ENCODE measurements around the gene ALDH9A1. TPM values are rescaled to one million over a fixed set of nuclear protein-coding genes. Genes with fewer than 3 reads are reported as not detected.
"Not testable (repeated sequence)": the region's sequence is repeated elsewhere in the genome, so short reads cannot be mapped to it uniquely, and the experiment has no call there.

The ALDH9A1 gene
- total RNA-seq, 2 experiments from 2014 or later = 43.9 to 45.2 TPM

DNA sequence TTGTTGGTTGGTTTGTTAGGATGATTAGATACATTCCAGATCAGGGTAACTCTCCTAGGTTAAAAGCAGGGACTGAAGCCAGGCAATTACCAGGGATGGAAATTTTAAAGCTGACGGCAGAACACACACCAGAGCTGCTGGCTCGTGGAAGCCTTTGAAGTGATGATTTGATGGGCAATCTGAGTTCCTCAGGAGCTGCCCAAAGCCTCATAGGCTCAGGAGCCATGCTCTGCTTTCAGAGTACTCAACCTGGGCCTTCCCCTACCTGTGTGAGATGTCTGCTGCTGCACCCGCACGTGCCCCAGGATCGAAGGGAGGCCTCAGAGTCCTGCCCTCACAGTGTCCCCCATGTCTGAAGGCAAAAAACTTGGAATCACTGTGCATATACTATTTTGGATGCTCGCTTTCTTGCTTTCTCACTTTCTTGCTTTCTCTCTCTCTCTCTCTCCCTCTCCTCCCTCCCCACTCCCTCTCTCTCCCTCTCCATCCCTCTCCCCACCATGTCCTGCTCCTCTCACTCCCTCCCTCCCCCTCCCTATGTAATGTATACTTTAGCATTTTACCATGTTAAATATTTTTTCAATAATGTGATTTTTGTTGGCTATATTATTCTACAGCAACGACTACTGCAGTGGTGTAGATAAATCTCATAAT, 49.3 kb downstream of the ALDH9A1 start:
- peaks cover 21% of the 10 kb centered on the region for H3K4me1 Mint-ChIP-seq

GRCh38 chr1:165647970-165648369, 50.4 kb downstream of the ALDH9A1 start:
- ATAC-seq (no peak), DNase-seq (no peak)
- CTCF ChIA-PET = interaction anchor here (1.5 kb wide), 1 partner anchor 10 kb away, joined by 3 read pairs; no protein-coding TSS in a partner anchor
- H3K36me3 Mint-ChIP-seq = peaks cover 8% of the 10 kb centered on the region
- H3K4me1 Mint-ChIP-seq = peaks cover 22% of the 10 kb centered on the region
- H3K9me3 Mint-ChIP-seq (ENCODE audit: low read depth) = no peaks in the 10 kb centered on the region
- no peak overlapping the region for H3K27ac Mint-ChIP-seq
- H3K4me3 Mint-ChIP-seq = no peak overlapping the region
- no peaks in the 10 kb centered on the region for H3K27me3 Mint-ChIP-seq

More for the DNA sequence above, 49.3 kb downstream of the ALDH9A1 start:
- ATAC-seq = no peak
- peak; percentile 31 for DNase-seq
- Mint-ChIP-seq H3K27ac (no peak overlapping the region), H3K36me3 (peaks cover 11% of the 10 kb centered on the region), H3K4me3 (no peak overlapping the region), H3K9me3 (ENCODE audit: low read depth) (no peaks in the 10 kb centered on the region), H3K27me3 (no peaks in the 10 kb centered on the region)
- CTCF ChIA-PET = interaction anchor here (1.5 kb wide), 1 partner anchor 11 kb away, joined by 3 read pairs; no protein-coding TSS in a partner anchor

- H3K36me3 Mint-ChIP-seq = peaks cover 8% of the 10 kb centered on the region
- peak; percentile 28 for DNase-seq
- CTCF ChIA-PET = no interaction called here
- no peak for ATAC-seq
- H3K27ac Mint-ChIP-seq = no peak overlapping the region
- H3K9me3 Mint-ChIP-seq (ENCODE audit: low read depth) = no peaks in the 10 kb centered on the region
- no peak overlapping the region for H3K4me3 Mint-ChIP-seq
- H3K4me1 Mint-ChIP-seq = peaks cover 22% of the 10 kb centered on the region
- H3K27me3 Mint-ChIP-seq = no peaks in the 10 kb centered on the region
These were observed 50.8 kb downstream of the ALDH9A1 start for GRCh38 chr1:165647517-165647916.

DNA sequence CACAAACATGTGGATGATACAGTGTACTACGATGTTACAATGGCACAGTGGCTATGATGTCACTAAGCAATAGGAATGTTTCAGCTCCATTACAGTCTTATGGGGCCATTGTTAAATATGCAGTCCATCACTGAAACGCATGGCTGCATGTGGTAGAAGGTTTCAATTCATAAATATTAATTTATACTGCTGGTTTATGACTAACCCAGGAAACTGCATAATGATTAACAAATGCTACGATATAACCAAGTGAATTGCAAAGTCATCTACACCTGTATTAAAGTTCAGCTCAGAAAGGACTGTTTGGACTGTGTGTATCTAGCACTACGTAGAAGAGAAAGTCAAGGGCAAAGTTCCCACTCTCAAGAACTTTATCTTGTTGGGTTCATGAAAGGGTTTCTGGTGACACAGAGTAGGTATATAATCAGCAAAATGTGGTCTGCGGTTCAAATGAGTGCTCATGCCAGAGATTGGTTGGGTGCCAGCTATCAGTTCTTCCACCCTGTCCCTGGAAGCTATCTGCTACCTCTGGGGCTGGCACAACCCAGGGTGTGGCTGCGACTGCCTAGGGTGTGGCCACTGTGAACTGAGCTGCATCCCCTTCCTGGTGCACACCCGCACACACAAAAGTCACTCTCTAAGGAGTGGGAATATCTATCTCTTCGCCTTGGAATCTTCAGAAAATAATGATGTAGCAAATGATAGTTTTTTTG, 52.6 kb downstream of the ALDH9A1 start:
- DNase-seq = peak; percentile 51
- peak; percentile 76 for ATAC-seq
- CTCF ChIA-PET = interaction anchor here (1.3 to 2.1 kb wide), 2 partner anchors 15 to 40 kb away, joined by 3 to 6 read pairs; partner anchors contain the start of gene MGST3
- Mint-ChIP-seq H3K36me3 (peaks cover 4% of the 10 kb centered on the region), H3K4me3 (no peak overlapping the region), H3K27ac (peak overlapping the region; percentile 69), H3K9me3 (ENCODE audit: low read depth) (no peaks in the 10 kb centered on the region), H3K4me1 (peaks cover 35% of the 10 kb centered on the region), H3K27me3 (no peaks in the 10 kb centered on the region)

DNA sequence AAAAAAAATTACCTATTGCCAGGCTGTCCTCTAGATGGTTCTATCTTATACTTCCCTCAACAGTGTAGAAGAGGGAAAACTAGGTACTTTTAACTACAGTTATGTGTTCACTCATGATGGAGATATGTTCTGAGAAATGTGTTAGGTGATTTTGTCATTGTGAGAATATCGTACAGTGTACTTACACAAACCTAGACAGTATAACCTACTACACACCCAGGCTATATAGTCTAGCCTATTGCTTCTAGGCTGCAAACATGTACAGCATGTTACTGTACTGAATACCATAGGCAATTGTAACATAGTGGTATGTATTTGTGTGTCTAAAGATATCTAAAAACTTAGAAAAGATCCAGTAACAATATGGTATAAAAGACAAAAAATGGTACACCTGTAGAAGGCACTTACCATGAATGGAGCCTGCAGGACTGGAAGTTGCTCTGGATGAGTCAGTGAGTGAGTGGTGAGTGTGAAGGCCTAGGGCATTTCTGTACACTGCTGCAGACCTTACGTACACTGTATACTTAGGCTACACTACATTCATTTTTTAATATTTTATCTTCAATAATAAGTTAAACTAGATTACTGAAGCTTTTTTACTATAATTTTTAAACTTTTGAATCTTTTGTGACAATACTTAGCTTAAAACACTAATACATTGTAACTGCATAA, 54.2 kb downstream of the ALDH9A1 start:
- H3K4me1 Mint-ChIP-seq = peaks cover 50% of the 10 kb centered on the region
- no peaks in the 10 kb centered on the region for H3K9me3 Mint-ChIP-seq (ENCODE audit: low read depth)
- no peak overlapping the region for H3K27ac Mint-ChIP-seq
- no peaks in the 10 kb centered on the region for H3K27me3 Mint-ChIP-seq
- DNase-seq = peak; percentile 28
- H3K4me3 Mint-ChIP-seq = no peak overlapping the region
- no peaks in the 10 kb centered on the region for H3K36me3 Mint-ChIP-seq
- ATAC-seq = no peak
- CTCF ChIA-PET = interaction anchor here (2.1 kb wide), 1 partner anchor 14 kb away, joined by 6 read pairs; the partner anchor contains the start of gene MGST3

GRCh38 chr1:165641231-165641987, 57.0 kb downstream of the ALDH9A1 start:
- Mint-ChIP-seq H3K4me1 (peaks cover 46% of the 10 kb centered on the region), H3K27me3 (no peaks in the 10 kb centered on the region), H3K9me3 (ENCODE audit: low read depth) (no peaks in the 10 kb centered on the region), H3K36me3 (peaks cover 3% of the 10 kb centered on the region), H3K27ac (no peak overlapping the region), H3K4me3 (no peak overlapping the region)
- ATAC-seq (no peak), DNase-seq (no peak)
- CTCF ChIA-PET = no interaction called here

GRCh38 chr1:165639821-165640623, 58.3 kb downstream of the ALDH9A1 start:
- ATAC-seq (peak; percentile 74), DNase-seq (peak; percentile 39)
- peak overlapping the region; percentile 67 for H3K27ac Mint-ChIP-seq
- H3K27me3 Mint-ChIP-seq = no peaks in the 10 kb centered on the region
- H3K4me3 Mint-ChIP-seq = no peak overlapping the region
- peaks cover 3% of the 10 kb centered on the region for H3K36me3 Mint-ChIP-seq
- peaks cover 37% of the 10 kb centered on the region for H3K4me1 Mint-ChIP-seq
- CTCF ChIA-PET = no interaction called here
- no peaks in the 10 kb centered on the region for H3K9me3 Mint-ChIP-seq (ENCODE audit: low read depth)

DNA sequence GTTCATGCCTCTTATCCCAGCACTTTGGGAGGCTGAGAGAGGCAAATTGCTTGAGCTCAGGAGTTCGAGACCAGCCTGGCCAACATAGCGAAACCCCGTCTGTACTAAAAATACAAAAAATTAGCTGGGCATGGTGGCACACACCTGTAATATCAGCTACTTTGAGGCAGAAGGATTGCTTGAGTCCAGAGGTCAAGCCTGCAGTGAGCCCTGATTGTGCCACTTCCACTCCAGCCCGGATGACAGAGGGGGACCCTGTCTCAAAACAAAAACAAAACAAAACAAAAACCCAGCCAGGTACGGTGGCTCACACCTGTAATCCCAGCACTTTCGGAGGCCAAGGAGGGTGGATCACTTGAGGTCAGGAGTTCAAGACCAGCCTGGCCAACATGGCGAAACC, 60.2 kb downstream of the ALDH9A1 start:
- CTCF ChIA-PET = interaction anchor here (1.0 kb wide), 1 partner anchor 10 kb away, joined by 3 read pairs; no protein-coding TSS in a partner anchor

GRCh38 chr1:165637427-165637826, 60.9 kb downstream of the ALDH9A1 start:
- DNase-seq (peak; percentile 7), ATAC-seq (no peak)
- Mint-ChIP-seq H3K27ac (no peak overlapping the region), H3K9me3 (ENCODE audit: low read depth) (no peaks in the 10 kb centered on the region), H3K4me1 (peaks cover 50% of the 10 kb centered on the region), H3K36me3 (peaks cover 3% of the 10 kb centered on the region), H3K4me3 (no peak overlapping the region), H3K27me3 (no peaks in the 10 kb centered on the region)
- CTCF ChIA-PET = interaction anchor here (1.0 kb wide), 1 partner anchor 11 kb away, joined by 3 read pairs; no protein-coding TSS in a partner anchor

More for the DNA sequence above, 60.2 kb downstream of the ALDH9A1 start:
- H3K36me3 Mint-ChIP-seq; H3K9me3 Mint-ChIP-seq (ENCODE audit: low read depth); ATAC-seq; H3K27ac Mint-ChIP-seq; H3K27me3 Mint-ChIP-seq; H3K4me3 Mint-ChIP-seq: not testable (repeated sequence)
- peaks cover 44% of the 10 kb centered on the region for H3K4me1 Mint-ChIP-seq
- DNase-seq = peak; percentile 16

DNA sequence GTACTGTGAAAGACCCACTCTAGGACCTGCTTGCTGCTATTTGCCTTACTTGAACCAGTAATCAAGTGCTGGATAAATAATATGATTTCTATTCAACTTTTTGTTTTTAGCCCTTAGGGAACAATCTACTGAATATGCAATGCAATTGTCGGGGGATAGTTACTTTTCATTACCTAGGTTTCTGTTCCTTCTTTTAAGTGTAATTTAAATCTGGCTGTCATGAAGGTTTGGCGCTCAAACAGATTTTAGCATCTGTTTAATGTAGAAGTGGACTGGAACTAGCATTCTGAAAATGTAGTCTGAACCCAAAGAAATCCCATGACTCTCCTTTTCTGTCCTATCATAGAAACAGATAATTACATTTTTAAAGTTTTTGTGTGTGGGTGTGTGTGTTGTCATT, 62.5 kb downstream of the ALDH9A1 start:
- CTCF ChIA-PET = no interaction called here

DNA sequence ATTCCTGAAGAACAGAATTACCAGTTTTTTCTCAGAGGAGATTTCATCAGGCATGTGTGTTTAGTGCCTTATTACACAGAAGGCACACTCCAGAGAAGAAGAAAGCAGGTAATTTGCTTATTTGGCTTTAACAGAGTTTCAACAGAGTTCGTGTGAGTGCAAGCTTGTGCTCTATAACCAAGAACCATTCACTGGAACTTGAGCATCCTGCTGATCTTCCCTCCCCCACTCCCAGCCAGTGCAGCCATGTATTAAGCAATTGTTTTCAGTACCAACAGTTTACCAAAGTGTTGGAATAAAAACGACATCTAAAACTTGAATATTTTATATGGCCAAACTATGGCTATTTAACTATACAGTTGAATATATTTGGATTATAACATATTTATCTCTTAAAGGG, 63.0 kb downstream of the ALDH9A1 start:
- Mint-ChIP-seq H3K27ac (no peak overlapping the region), H3K4me1 (peaks cover 33% of the 10 kb centered on the region)
- CTCF ChIA-PET = no interaction called here

More for the DNA sequence above, 62.5 kb downstream of the ALDH9A1 start:
- H3K9me3 Mint-ChIP-seq (ENCODE audit: low read depth) = no peaks in the 10 kb centered on the region
- H3K27ac Mint-ChIP-seq = no peak overlapping the region
- DNase-seq (no peak), ATAC-seq (no peak)
- peaks cover 3% of the 10 kb centered on the region for H3K36me3 Mint-ChIP-seq
- no peaks in the 10 kb centered on the region for H3K27me3 Mint-ChIP-seq
- no peak overlapping the region for H3K4me3 Mint-ChIP-seq
- peaks cover 38% of the 10 kb centered on the region for H3K4me1 Mint-ChIP-seq

DNA sequence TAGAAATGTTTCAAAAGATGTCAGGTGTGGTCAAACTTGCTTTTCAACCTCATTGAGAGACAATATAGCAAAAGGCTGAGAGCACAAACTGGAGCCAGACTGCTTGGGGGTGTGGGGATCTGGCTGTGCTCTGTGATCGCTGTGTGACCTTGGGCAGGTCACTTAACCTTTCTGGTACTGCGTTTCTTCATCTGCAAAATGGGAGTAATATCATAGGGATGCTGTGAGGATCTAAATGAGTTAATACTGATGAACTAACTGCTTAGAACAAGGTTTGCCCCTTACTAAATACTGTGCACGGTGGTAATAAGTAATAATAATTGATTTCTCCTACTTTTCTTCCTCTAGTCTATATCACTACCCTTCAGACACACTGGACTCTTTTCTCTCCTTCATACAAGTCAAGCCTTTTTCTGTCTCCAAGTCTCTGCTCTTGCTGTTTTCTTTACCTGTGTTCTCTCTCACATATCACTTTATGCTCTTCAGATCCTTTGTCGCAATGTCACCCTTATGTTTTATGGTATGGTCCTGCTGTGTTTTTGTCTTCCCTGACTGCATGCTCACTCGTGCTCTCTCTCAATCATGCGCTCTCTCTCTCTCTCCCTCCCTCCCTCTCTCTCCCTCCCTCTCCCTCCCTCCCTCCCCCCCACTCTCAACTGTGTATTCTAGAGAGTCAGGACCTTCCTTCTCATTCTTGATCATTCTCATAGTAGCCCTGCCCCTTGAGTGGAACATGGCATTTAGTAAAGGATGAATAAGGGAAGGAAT, 64.0 kb downstream of the ALDH9A1 start:
- ATAC-seq = no peak
- Mint-ChIP-seq H3K4me3 (no peak overlapping the region), H3K27ac (no peak overlapping the region), H3K4me1 (peaks cover 30% of the 10 kb centered on the region), H3K27me3 (no peaks in the 10 kb centered on the region), H3K36me3 (peaks cover 3% of the 10 kb centered on the region), H3K9me3 (ENCODE audit: low read depth) (no peaks in the 10 kb centered on the region)
- DNase-seq = no peak
- CTCF ChIA-PET = no interaction called here

More for the DNA sequence above, 63.0 kb downstream of the ALDH9A1 start:
- Mint-ChIP-seq H3K4me3 (no peak overlapping the region), H3K36me3 (peaks cover 3% of the 10 kb centered on the region), H3K9me3 (ENCODE audit: low read depth) (no peaks in the 10 kb centered on the region), H3K27me3 (no peaks in the 10 kb centered on the region)
- DNase-seq = peak; percentile 25
- ATAC-seq = no peak
